Kidney epithelial cell (primary cell): ENCODE measurements around the gene DOCK1. TPM values are rescaled to one million over a fixed set of nuclear protein-coding genes. Genes with fewer than 3 reads are reported as not detected.

Source experiments
- DNase-seq: peaks from one replicate; pipeline ENCODE4 v3.0.0-alpha.2; 2010; ENCODE audit warnings: low read depth
- H3K27me3 ChIP-seq: 2 replicates; pipeline ENCODE4 v1.6.0; 2011; ENCODE audit warnings: low read length; ENCODE audit not compliant: control insufficient read depth, insufficient read depth
- H3K36me3 ChIP-seq: 2 replicates; pipeline ENCODE4 v1.5.1; 2011; ENCODE audit warnings: low read length; ENCODE audit not compliant: control insufficient read depth, insufficient read depth
- H3K4me3 ChIP-seq: 2 replicates; pipeline ENCODE4 v1.5.1; 2011; ENCODE audit warnings: low read depth, mild to moderate bottlenecking, control low read depth, low read length
- CTCF ChIP-seq: IDR thresholded peaks from 2 replicates; pipeline ENCODE4 v1.5.1; 2011; ENCODE audit warnings: mild to moderate bottlenecking, moderate library complexity, low read length, control low read depth, inconsistent platforms; ENCODE audit not compliant: insufficient read depth, poor library complexity, severe bottlenecking
- total RNA-seq: library from RNA; depleted of rRNA; stranded (reverse); fragments of >200 nt; gene quantifications from 2 replicates; pipeline ENCODE4 v1.2.3, GENCODE V29; 2015

The DOCK1 gene
- total RNA-seq, 1 donor from 2014 or later, result 39.5 TPM

GRCh38 chr10:127427926-127428325 lies 522.7 kb downstream of the DOCK1 start:
- TF ChIP-seq CTCF, result no peak
- H3K36me3 ChIP-seq, result no peaks in the 10 kb centered on the region
- no peaks in the 10 kb centered on the region for H3K27me3 ChIP-seq
- DNase-seq, result no peak
- H3K4me3 ChIP-seq, result no peak overlapping the region

DNA sequence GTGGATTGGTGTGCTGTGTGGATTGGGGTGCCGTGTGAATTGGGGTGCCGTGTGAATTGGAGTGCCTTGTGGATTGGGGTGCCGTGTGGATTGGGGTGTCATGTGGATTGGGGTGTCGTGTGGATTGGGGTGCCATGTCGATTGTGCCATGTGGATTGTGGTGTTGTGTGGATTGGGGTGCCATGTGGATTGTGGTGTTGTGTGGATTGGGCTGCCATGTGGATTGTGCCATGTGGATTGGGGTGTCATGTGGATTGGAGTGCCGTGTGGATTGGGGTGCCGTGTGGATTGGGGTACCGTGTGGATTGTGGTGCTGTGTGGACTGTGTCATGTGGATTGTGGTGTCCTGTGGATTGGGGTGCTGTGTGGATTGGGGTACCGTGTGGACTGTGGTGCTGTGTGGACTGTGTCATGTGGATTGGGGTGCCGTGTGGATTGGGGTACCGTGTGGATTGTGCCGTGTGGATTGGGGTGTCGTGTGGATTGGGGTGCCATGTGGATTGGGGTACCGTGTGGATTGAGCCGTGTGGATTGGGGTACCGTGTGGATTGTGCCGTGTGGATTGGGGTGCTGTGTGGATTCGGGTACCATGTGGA lies 523.3 kb downstream of the DOCK1 start:
- no peak overlapping the region for H3K4me3 ChIP-seq
- no peaks in the 10 kb centered on the region for H3K36me3 ChIP-seq
- no peak for DNase-seq
- no peaks in the 10 kb centered on the region for H3K27me3 ChIP-seq
- TF ChIP-seq CTCF, result no peak

DNA sequence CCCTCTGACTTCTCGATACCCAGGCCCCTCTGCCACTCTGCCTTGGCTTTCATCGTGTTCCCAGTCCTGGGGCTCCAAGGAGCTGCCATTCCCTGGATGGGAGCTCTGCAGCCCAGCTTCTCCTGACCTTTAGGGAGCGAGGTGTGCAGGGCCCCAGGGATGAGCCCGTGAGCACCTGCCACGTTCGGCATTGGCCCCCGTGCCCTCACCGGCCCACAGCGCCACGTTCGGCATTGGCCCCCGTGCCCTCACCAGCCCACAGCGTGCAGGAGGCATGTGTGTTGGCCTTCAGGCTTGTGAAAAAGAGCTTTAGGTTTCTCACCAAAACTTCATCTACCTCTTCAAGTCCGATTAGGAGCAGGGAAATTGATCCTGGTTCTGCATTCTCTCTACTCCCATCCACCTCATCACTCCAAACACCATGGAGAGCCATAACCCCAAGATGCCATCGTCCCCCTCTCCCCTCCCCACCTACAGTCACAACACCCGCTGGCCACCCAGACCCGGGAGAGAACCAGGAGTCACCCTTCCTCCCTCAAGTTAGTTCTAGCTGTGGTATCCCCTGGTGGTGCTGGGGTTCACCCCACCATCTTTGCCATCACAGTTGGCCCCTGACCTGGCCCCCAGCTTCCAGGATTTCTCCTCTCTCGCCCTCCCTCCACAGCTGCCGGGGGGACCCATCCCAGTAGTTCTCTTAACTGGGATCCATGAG lies 524.5 kb downstream of the DOCK1 start:
- no peaks in the 10 kb centered on the region for H3K36me3 ChIP-seq
- H3K27me3 ChIP-seq, result no peaks in the 10 kb centered on the region
- DNase-seq, result no peak
- no peak overlapping the region for H3K4me3 ChIP-seq
- no peak for TF ChIP-seq CTCF

- DNase-seq, result no peak
- no peak overlapping the region for H3K4me3 ChIP-seq
- no peaks in the 10 kb centered on the region for H3K36me3 ChIP-seq
- TF ChIP-seq CTCF, result no peak
- no peaks in the 10 kb centered on the region for H3K27me3 ChIP-seq
These were observed 526.3 kb downstream of the DOCK1 start for GRCh38 chr10:127431525-127431924.

GRCh38 chr10:127434006-127434405 lies 528.8 kb downstream of the DOCK1 start:
- TF ChIP-seq CTCF, result no peak
- DNase-seq, result no peak
- H3K4me3 ChIP-seq, result no peak overlapping the region
- no peaks in the 10 kb centered on the region for H3K27me3 ChIP-seq
- H3K36me3 ChIP-seq, result no peaks in the 10 kb centered on the region

- no peak for DNase-seq
- no peak for TF ChIP-seq CTCF
- H3K4me3 ChIP-seq, result no peak overlapping the region
- no peaks in the 10 kb centered on the region for H3K27me3 ChIP-seq
- H3K36me3 ChIP-seq, result no peaks in the 10 kb centered on the region
These were observed 530.0 kb downstream of the DOCK1 start for GRCh38 chr10:127435246-127435645.
